NCI-H1105 (cell line): Measurements from ENCODE around the gene PPARG.
"Not testable (repeated sequence)": the region's sequence is repeated elsewhere in the genome, so short reads cannot be mapped to it uniquely, and the experiment has no call there.

Experiments
- DNase-seq: peaks from one replicate; lab custom pipeline; 2025; lab: John Stamatoyannopoulos, UW

The PPARG gene

GRCh38 chr3:12279591-12280326 lies 9.1 kb upstream of the PPARG start:
- no peak for DNase-seq

- DNase-seq: no peak
Measured at GRCh38 chr3:12280357-12280806, 8.5 kb upstream of the PPARG start.

DNA sequence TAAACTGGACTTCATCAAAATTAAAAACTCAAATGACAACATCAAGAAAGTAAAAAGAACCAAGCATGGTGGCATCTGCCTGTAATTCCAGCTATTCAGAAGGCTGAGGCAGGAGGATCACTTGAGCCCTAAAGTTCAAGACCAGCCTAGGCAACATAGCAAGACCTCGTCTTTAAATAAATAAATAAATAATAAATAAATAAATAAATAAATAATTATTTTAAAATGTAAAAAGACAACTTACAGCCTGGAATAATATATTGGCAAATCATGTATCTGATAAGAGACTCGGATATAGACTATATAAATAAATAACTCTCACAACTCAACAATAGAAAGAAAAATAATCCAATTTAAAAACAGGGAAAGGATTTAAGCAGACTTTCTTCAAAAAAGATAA lies 4.3 kb upstream of the PPARG start:
- no peak for DNase-seq

- DNase-seq: no peak
Measured at GRCh38 chr3:12285003-12285555, 3.8 kb upstream of the PPARG start.

- not testable (repeated sequence) for DNase-seq
Measured at GRCh38 chr3:12285779-12286178, 3.1 kb upstream of the PPARG start.

DNA sequence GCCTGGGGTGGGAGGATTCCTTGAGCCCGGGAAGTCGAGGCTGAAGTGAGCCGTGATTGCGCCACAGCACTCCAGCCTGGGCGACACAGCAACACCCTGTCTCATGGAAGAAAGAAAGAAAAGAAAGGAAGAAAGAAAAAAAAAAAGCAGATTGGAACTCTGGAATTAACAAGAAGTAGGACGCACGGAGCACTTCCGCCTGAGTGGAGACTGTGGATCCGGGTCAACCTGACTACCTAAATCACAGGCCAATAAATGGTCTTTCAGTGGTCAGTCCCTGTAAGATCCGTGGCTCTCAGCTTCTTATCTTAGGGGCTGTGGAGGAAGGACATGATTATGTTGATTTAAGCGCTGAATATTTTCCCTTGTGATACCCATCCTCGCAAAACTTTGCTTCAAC lies 2.4 kb upstream of the PPARG start:
- no peak for DNase-seq

GRCh38 chr3:12286927-12287726 lies 1.7 kb upstream of the PPARG start:
- DNase-seq: no peak

- DNase-seq: no peak
Measured at GRCh38 chr3:12287727-12288181, 1.1 kb upstream of the PPARG start.

DNA sequence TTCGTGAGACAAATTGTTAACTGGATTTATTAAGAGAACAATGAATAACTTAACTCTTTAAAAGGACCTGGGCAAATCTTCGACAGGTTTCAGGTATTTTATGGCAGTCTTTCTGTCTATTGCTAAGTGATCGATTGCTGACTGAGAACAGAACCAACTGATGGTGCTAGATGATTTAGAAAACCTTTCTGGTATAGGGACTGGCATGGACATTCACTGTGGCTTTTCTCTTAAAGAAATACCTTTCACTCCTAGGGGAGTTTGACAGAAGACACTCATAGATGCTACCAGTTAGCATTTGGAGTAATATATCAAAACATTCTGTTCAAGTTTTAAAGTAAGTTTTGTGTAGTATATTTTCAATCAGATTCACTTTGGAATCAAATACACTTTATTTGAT lies 654 bp downstream of the PPARG start:
- no peak for DNase-seq

GRCh38 chr3:12292770-12293169 lies 3.9 kb downstream of the PPARG start:
- no peak for DNase-seq

DNA sequence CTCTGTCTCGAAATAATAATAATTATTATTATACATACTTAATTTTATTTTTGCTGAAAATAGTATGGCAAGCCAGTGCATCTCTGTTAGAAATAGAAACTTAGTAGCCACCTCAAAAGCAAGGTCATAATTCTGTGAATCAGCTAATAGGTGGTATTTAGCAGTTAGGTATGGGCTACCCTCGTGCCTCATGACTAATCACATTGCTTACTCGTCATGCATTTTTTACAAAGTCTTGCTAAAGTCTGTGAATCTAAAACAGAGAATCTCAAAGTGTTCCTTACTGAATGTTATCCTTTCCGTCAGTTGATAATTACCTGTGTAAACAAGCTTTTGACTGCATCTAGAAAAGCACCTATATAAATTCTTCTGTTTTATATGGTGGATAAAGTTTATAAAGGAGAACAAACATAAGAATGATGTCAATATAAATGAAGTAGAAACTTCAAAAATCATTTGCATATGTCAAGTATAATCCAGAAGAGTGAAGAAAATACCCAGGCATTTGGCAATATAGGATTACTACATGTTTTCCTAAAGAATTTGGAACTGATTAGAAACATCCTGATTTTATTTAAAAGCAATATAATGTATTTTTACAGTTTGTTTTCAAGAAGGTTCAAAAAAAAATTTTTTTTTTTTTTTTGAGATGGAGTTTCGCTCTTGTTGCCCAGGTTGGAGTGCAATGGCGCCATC lies 6.2 kb downstream of the PPARG start:
- DNase-seq: no peak

DNA sequence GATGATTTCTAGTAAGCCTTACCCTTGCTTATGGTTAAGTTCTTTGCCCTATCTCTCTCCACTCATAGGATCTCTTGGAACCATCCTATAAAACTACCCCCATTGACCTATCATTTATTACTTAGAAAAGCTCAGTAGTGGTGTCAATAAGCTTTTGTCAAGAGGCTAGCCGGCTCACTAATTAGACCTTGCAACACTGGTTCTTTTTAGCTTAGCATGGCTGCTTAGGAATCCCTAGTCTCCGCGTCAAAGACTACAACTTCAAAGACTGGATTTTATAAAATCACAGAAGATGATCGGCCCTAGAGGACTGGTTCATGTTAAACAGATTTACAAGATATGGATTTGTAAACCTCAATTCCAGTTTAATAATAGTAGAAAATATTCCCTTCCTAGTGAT lies 7.6 kb downstream of the PPARG start:
- no peak for DNase-seq

DNA sequence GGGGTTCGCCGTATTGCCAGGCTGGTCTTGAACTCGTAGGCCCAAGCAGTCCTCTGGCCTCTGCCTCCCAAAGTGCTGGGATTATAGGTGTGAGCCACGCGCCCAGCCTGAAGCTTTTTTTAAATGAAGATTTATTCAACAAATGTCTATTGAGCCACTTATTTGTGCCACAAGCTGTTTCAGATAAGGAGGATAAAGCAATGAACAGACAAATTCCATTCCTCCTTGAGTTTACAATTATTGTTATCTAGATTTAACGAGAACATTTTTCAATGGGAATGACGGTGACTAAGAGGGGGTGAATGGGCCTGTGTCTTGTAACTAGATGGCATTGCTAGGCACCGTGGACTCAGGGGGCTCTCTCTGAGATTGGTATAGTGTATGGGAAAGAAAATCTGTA lies 10.2 kb downstream of the PPARG start:
- DNase-seq: no peak

GRCh38 chr3:12300137-12300536 lies 11.3 kb downstream of the PPARG start:
- DNase-seq: no peak

- DNase-seq: no peak
Measured at GRCh38 chr3:12301031-12301430, 12.2 kb downstream of the PPARG start.

DNA sequence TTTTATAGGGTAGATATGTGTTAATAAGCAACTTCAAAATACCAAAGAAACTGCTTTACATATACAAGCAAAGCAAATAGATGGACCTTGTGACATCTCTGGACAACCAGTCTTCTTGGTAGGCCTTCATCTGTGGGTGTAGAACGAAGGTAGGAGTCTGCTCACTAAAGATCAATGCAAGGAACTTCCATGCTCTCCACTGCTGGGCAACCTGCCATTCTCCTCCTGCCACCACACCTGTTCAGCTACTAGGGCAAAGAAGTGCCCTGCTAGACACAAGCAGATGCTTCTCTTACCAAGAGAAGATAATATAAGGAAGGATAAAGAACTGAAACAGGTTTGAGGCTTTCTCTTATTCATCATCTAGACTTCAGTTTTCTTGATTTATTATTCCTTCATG lies 12.6 kb downstream of the PPARG start:
- no peak for DNase-seq

GRCh38 chr3:12302564-12302963 lies 13.7 kb downstream of the PPARG start:
- no peak for DNase-seq

DNA sequence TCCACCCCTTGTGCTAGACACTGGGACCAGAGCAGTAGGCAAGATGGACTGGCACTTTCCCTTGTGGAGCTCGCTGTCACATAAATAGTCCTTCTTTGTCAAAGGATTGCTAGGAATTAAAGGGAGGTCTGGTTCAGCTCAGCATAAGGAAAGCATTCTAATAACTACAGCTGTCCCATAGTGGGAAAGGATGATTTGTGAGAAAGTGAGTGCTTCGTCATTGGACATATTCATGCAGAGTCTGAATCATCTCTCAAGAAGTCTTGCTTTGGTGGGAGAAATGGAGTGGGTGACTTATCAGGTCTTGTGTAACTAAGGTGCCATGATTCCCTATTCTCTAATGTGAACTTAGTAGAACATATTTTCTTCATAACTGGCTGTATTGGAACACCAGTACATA lies 14.7 kb downstream of the PPARG start:
- no peak for DNase-seq

DNA sequence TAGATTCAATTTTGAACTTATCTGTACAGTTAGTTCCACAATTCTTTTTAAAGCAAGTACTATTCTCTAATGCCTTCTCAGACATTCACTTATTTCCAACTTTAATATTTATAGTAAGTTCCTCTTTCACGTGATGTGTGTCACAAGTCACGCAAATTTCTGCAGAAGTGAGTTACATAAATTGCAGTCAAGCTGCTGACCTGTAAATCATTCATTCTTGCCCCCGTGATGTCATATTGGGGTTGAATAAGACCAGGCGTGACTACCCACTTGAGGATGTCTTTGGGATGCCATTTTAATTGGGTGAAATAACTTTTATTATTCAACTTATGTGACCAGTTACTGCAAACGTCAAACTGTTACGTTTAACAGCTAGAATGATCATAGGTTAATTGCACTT lies 15.1 kb downstream of the PPARG start:
- DNase-seq: no peak

DNA sequence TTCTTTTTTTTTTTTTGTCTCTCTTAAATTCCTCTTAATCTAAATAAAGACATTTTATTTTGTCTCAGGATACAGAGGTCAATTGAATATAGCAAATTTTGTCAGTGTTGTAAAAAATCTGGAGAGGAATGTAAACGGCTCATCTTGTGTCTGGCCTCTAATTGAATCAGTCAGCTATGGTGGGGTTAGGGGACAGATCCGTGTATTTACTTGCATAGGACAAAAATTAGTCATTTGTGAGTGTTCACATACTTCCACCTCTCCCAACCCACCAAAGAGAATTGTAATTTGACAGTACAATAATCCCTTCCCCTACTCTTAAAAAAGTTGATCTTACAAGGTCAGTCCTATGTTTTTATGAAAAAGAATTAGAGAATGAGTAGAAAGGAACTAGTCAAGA lies 18.3 kb downstream of the PPARG start:
- no peak for DNase-seq

- DNase-seq: no peak
Measured at GRCh38 chr3:12308517-12308916, 19.6 kb downstream of the PPARG start.

GRCh38 chr3:12309716-12310115 lies 20.8 kb downstream of the PPARG start:
- no peak for DNase-seq

DNA sequence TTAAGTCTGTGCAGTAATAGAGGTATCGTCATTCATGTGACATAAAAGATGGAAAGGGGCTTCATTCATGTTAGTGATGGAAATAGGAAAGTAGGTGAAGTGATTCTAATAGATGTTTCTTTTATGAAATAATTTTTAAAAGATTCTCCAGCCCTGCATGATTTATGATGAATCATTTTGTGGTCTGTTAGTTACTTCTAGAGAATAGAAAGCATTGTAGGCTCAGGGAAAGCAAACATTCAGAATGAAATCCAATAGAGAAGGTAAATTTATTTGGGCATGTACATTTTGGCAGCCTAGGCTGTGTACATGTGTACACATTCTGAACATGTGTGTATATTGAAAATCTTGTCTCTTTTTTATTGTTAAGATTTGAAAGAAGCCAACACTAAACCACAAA lies 23.1 kb downstream of the PPARG start:
- DNase-seq: no peak
